IPS-15b (cell line): Measurements from ENCODE around the gene PTPRK.
"Not testable (repeated sequence)": the region's sequence is repeated elsewhere in the genome, so short reads cannot be mapped to it uniquely, and the experiment has no call there.

Experiments used
- H3K27me3 ChIP-seq: one replicate; pipeline ENCODE4 v1.6.1; 2013; ENCODE audit warnings: low read length; ENCODE audit not compliant: control insufficient read depth, insufficient read depth
- H3K36me3 ChIP-seq: one replicate; pipeline ENCODE4 v1.6.1; 2013; ENCODE audit warnings: low read length; ENCODE audit not compliant: control insufficient read depth, insufficient read depth
- H3K4me1 ChIP-seq: one replicate; pipeline ENCODE4 v1.6.1; 2013; ENCODE audit warnings: mild to moderate bottlenecking, low read length; ENCODE audit not compliant: control insufficient read depth, insufficient read depth
- H3K4me3 ChIP-seq: one replicate; pipeline ENCODE4 v1.5.1; 2013; ENCODE audit warnings: low read depth, low read length
- H3K9ac ChIP-seq: one replicate; pipeline ENCODE4 v1.6.1; 2013; ENCODE audit warnings: low read depth, mild to moderate bottlenecking, low read length
- H3K9me3 ChIP-seq: one replicate; pipeline ENCODE4 v1.6.1; 2013; ENCODE audit warnings: mild to moderate bottlenecking, low read length; ENCODE audit not compliant: control insufficient read depth, insufficient read depth

Gene PTPRK

DNA sequence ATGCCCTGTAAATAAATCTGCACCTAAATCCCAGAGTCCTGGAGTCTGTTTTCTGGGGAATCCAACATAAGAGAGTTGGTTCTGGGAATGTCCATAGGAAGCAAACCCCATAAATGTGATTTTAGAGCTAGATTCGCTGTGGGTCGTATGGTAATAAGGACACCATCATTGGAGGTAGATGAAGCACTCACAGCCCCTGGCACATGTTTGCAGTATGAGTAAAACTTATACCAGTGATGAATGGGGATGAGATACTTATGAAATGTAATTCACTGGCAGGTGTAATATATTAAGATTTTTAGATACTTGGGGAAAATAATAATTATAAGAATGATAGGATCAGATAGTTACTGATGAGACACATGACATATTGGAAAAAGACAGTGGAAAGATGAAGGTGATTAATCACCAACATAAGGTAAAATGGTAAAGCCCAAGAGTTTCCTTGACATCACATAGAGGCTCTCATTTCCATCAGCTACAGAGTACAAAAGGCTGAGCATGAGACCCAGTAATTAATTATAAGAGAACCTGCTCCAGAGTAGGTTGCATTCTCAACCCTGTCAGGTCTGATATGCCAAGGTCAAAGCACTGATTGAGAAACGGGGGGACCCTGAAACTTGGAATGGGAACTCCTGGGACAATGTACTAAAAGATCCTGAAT lies 574.8 kb downstream of the PTPRK start:
- H3K36me3 ChIP-seq = no peaks in the 10 kb centered on the region
- no peaks in the 10 kb centered on the region for H3K4me1 ChIP-seq
- no peak overlapping the region for H3K9ac ChIP-seq
- no peaks in the 10 kb centered on the region for H3K27me3 ChIP-seq
- no peaks in the 10 kb centered on the region for H3K9me3 ChIP-seq
- H3K4me3 ChIP-seq = no peak overlapping the region

- H3K9me3 ChIP-seq = no peaks in the 10 kb centered on the region
- no peaks in the 10 kb centered on the region for H3K36me3 ChIP-seq
- H3K4me1 ChIP-seq = no peaks in the 10 kb centered on the region
- H3K9ac ChIP-seq = no peak overlapping the region
- H3K4me3 ChIP-seq = no peak overlapping the region
- no peaks in the 10 kb centered on the region for H3K27me3 ChIP-seq
Measured at GRCh38 chr6:127941228-127941627, 579.2 kb downstream of the PTPRK start.

- no peaks in the 10 kb centered on the region for H3K36me3 ChIP-seq
- H3K9me3 ChIP-seq = no peaks in the 10 kb centered on the region
- H3K4me3 ChIP-seq = no peak overlapping the region
- no peak overlapping the region for H3K9ac ChIP-seq
- H3K27me3 ChIP-seq = no peaks in the 10 kb centered on the region
- H3K4me1 ChIP-seq = no peaks in the 10 kb centered on the region
Measured at GRCh38 chr6:127939442-127940066, 580.8 kb downstream of the PTPRK start.

GRCh38 chr6:127938701-127939100 lies 581.7 kb downstream of the PTPRK start:
- no peak overlapping the region for H3K4me3 ChIP-seq
- H3K9me3 ChIP-seq = no peaks in the 10 kb centered on the region
- no peaks in the 10 kb centered on the region for H3K27me3 ChIP-seq
- H3K4me1 ChIP-seq = no peaks in the 10 kb centered on the region
- no peak overlapping the region for H3K9ac ChIP-seq
- H3K36me3 ChIP-seq = no peaks in the 10 kb centered on the region

- Histone ChIP-seq H3K9ac (no peak overlapping the region), H3K4me3 (no peak overlapping the region), H3K9me3 (no peaks in the 10 kb centered on the region), H3K36me3 (no peaks in the 10 kb centered on the region), H3K4me1 (no peaks in the 10 kb centered on the region), H3K27me3 (no peaks in the 10 kb centered on the region)
Measured at GRCh38 chr6:127937747-127938146, 582.7 kb downstream of the PTPRK start.

GRCh38 chr6:127937102-127937501 lies 583.3 kb downstream of the PTPRK start:
- H3K4me3 ChIP-seq = no peak overlapping the region
- no peaks in the 10 kb centered on the region for H3K36me3 ChIP-seq
- no peaks in the 10 kb centered on the region for H3K9me3 ChIP-seq
- no peaks in the 10 kb centered on the region for H3K27me3 ChIP-seq
- H3K4me1 ChIP-seq = no peaks in the 10 kb centered on the region
- H3K9ac ChIP-seq = no peak overlapping the region

DNA sequence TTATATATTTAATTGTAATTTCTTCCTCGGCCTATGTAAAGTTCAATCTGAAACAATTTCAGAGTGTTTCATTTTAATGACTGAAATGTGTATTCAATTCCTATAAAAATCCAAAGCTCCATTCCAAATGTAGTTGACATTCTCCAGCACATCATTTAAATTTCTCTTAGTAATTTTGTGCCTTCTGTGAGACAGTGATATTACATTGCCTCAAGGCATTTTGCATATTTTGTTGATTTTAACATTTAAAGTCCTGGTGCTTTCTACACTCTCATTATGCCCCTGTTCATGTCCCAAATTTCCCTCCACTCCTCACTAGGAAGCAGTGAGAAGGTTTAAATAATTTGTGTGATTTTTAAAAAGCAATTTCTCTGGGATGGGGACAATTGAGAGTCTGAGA lies 585.4 kb downstream of the PTPRK start:
- Histone ChIP-seq H3K9me3 (no peaks in the 10 kb centered on the region), H3K27me3 (no peaks in the 10 kb centered on the region), H3K4me1 (no peaks in the 10 kb centered on the region), H3K9ac (no peak overlapping the region), H3K36me3 (no peaks in the 10 kb centered on the region), H3K4me3 (no peak overlapping the region)

DNA sequence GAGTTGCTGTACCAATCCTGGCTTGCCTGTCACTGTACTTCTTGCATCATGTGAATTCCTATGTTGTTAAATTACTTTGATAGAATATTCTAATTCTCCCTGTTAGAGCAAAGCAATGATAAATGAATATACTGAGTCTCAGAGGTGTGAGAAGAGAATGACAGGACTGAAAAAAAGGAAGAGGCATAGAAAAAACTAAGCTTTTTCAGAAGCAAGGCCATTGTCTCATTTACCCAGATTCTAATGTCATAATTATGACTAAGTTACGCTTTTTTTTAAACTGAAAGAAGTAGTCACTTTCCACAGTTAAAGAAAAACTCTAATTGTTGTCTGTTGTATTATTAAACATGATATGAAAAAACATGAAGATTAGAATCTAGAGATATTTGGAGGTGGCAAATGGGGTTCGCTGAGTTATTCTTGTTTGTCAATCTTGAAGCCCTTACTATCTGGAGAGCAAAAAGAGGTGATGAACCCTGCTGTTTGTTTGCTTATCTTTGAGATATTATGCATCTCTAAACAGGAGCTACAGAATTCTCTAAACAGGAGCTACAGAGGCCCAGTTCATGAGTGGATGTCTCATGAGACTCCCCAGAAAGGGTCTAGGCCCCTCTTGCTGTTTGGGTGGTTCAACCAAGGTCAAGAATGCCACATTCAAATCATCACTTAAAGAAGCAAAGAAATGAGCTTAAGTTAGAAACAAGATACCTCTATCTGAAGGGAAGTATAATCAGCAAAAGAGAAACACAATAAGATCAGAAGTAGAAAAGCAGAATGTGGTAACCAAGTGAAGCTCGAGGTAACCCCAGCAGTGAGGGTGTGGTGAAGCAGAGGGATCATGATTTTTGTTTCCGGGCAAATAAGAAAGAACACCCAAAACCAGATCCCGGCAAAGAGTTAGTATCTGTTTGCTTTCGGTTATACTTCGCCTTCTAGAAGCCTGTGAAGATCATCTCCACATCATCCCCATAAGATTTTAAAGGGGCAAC lies 586.3 kb downstream of the PTPRK start:
- Histone ChIP-seq H3K9me3 (no peaks in the 10 kb centered on the region), H3K4me1 (no peaks in the 10 kb centered on the region), H3K27me3 (no peaks in the 10 kb centered on the region), H3K9ac (no peak overlapping the region), H3K4me3 (no peak overlapping the region), H3K36me3 (no peaks in the 10 kb centered on the region)

DNA sequence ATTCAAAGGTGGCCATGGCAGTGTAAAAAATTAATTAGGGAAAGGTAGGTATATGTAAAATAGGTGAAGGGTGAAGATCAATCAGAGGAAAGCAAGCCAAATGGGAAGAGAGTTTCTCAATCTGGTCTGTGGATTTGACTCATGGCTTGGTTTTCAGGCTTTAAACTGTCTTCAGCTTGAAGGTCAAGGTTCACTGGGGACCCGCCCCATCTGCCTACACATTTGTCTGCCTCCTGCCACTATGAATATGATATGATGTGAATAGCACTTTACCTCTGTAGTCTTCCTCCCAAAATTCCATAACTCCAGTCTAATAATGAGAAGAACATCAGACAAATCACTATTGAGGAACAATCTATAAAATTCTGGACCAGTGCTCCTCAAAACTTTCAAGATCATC lies 587.3 kb downstream of the PTPRK start:
- no peaks in the 10 kb centered on the region for H3K36me3 ChIP-seq
- no peaks in the 10 kb centered on the region for H3K27me3 ChIP-seq
- no peak overlapping the region for H3K9ac ChIP-seq
- H3K9me3 ChIP-seq = no peaks in the 10 kb centered on the region
- no peaks in the 10 kb centered on the region for H3K4me1 ChIP-seq
- H3K4me3 ChIP-seq = no peak overlapping the region

DNA sequence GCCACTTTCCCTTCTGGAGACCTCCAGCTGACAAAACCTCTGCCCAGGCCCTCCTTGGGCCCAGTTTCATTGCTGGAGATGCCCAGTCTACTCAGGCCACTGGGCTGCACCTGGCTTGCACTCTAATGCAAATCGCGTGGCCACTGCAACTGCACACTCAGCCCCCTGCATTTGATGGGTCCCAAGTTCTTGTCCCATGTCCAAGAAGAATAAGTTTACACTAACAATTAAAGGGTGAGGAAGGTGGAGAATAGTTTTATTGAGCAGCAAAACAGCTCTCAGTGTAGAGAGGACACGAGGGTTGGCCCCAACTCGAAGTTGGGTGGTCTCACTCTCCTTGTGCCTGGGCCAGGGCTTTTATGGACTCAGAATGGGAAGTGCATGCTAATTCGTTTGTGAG lies 587.7 kb downstream of the PTPRK start:
- H3K9me3 ChIP-seq = no peaks in the 10 kb centered on the region
- no peak overlapping the region for H3K9ac ChIP-seq
- H3K36me3 ChIP-seq = no peaks in the 10 kb centered on the region
- H3K27me3 ChIP-seq = no peaks in the 10 kb centered on the region
- H3K4me1 ChIP-seq = no peaks in the 10 kb centered on the region
- H3K4me3 ChIP-seq = no peak overlapping the region

GRCh38 chr6:127926441-127926840 lies 594.0 kb downstream of the PTPRK start:
- H3K36me3 ChIP-seq, H3K4me1 ChIP-seq, H3K9ac ChIP-seq, H3K4me3 ChIP-seq, H3K9me3 ChIP-seq, H3K27me3 ChIP-seq: not testable (repeated sequence)
